AG20443 (cell line): ENCODE measurements around the gene GFPT1.
A peak's percentile ranks its signal among the peaks of the same experiment; 100 is the strongest.

Experiments used
- DNase-seq: peaks from one replicate; pipeline ENCODE4 v3.0.0; 2012; ENCODE audit warnings: low spot score, mixed read lengths

Gene GFPT1

GRCh38 chr2:69316550-69316949 lies 70.5 kb downstream of the GFPT1 start:
- DNase-seq = no peak

- DNase-seq = no peak
These were observed 71.8 kb downstream of the GFPT1 start for GRCh38 chr2:69315160-69315761.

GRCh38 chr2:69311024-69311416 lies 76.0 kb downstream of the GFPT1 start:
- no peak for DNase-seq

- no peak for DNase-seq
These were observed 76.7 kb downstream of the GFPT1 start for GRCh38 chr2:69310111-69311023.

GRCh38 chr2:69309351-69310110 lies 77.5 kb downstream of the GFPT1 start:
- DNase-seq = peak; percentile 79

- no peak for DNase-seq
These were observed 78.7 kb downstream of the GFPT1 start for GRCh38 chr2:69308338-69308737.

- DNase-seq = no peak
These were observed 79.4 kb downstream of the GFPT1 start for GRCh38 chr2:69307579-69308064.

GRCh38 chr2:69306822-69307578 lies 80.0 kb downstream of the GFPT1 start:
- DNase-seq = peak; percentile 91

- DNase-seq = peak; percentile 56
These were observed 80.6 kb downstream of the GFPT1 start for GRCh38 chr2:69306393-69306821.

- peak; percentile 64 for DNase-seq
These were observed 81.2 kb downstream of the GFPT1 start for GRCh38 chr2:69305712-69306392.

GRCh38 chr2:69305166-69305565 lies 81.9 kb downstream of the GFPT1 start:
- DNase-seq = no peak

GRCh38 chr2:69304656-69305055 lies 82.4 kb downstream of the GFPT1 start:
- no peak for DNase-seq

- no peak for DNase-seq
These were observed 86.4 kb downstream of the GFPT1 start for GRCh38 chr2:69300650-69301049.

- DNase-seq = no peak
These were observed 87.1 kb downstream of the GFPT1 start for GRCh38 chr2:69299772-69300516.

- DNase-seq = peak; percentile 53
These were observed 88.2 kb downstream of the GFPT1 start for GRCh38 chr2:69298862-69299261.

GRCh38 chr2:69298261-69298660 lies 88.8 kb downstream of the GFPT1 start:
- peak; percentile 91 for DNase-seq

GRCh38 chr2:69297216-69297615 lies 89.8 kb downstream of the GFPT1 start:
- no peak for DNase-seq

GRCh38 chr2:69296421-69296820 lies 90.6 kb downstream of the GFPT1 start:
- DNase-seq = no peak

- no peak for DNase-seq
These were observed 94.8 kb downstream of the GFPT1 start for GRCh38 chr2:69292256-69292655.

GRCh38 chr2:69291721-69292120 lies 95.3 kb downstream of the GFPT1 start:
- DNase-seq = no peak
